Measurements from ENCODE around the gene OR6C2. TPM values are rescaled to one million over a fixed set of nuclear protein-coding genes. Genes with fewer than 3 reads are reported as not detected.

The OR6C2 gene
- total RNA-seq, 2 donors from 2014 or later, result not detected

GRCh38 chr12:55499810-55500252 is 56.0 kb downstream of the OR6C2 start:
- Mint-ChIP-seq H3K27me3 (peaks cover 8 to 14% of the 10 kb centered on the region in 2 donors), H3K4me3 (no peak overlapping the region), H3K4me1 (ENCODE audit: low read depth in 2 of 2) (no peaks in the 10 kb centered on the region), H3K27ac (no peak overlapping the region), H3K36me3 (no peaks in the 10 kb centered on the region), H3K9me3 (no peaks in the 10 kb centered on the region)
- ATAC-seq (no peak), DNase-seq (ENCODE audit: low spot score) (no peak)

- H3K36me3 Mint-ChIP-seq, result no peaks in the 10 kb centered on the region
- no peaks in the 10 kb centered on the region for H3K9me3 Mint-ChIP-seq
- no peak overlapping the region for H3K4me3 Mint-ChIP-seq
- ATAC-seq (no peak), DNase-seq (ENCODE audit: low spot score) (no peak)
- H3K27ac Mint-ChIP-seq, result no peak overlapping the region
- no peaks in the 10 kb centered on the region for H3K4me1 Mint-ChIP-seq (ENCODE audit: low read depth in 2 of 2)
- peaks cover 7 to 8% of the 10 kb centered on the region in 2 donors for H3K27me3 Mint-ChIP-seq
Observed at GRCh38 chr12:55501601-55502000, 57.7 kb downstream of the OR6C2 start.

Other genes starting within 250 kb of the OR6C2 start
- not detected for gene OR10A7, start 223.1 kb upstream of the OR6C2 start, total RNA-seq
- gene OR6C74, start 199.5 kb upstream of the OR6C2 start, total RNA-seq, result not detected
- gene OR6C6, start 147.5 kb upstream of the OR6C2 start, total RNA-seq, result not detected
- gene OR6C1, start 129.7 kb upstream of the OR6C2 start, total RNA-seq, result not detected
- gene OR6C3, start 113.3 kb upstream of the OR6C2 start, total RNA-seq, result not detected
- gene OR6C75, start 81.1 kb upstream of the OR6C2 start, total RNA-seq, result not detected
- not detected for gene OR6C65, start 43.5 kb upstream of the OR6C2 start, total RNA-seq
- not detected for gene OR6C76, start 17.8 kb upstream of the OR6C2 start, total RNA-seq
- gene OR6C70, start 26.1 kb downstream of the OR6C2 start, total RNA-seq, result not detected
- gene OR6C68, start 48.3 kb downstream of the OR6C2 start, total RNA-seq, result not detected
- not detected for gene OR6C4, start 105.5 kb downstream of the OR6C2 start, total RNA-seq
- not detected for gene OR2AP1, start 128.4 kb downstream of the OR6C2 start, total RNA-seq
- not detected for gene OR10P1, start 192.8 kb downstream of the OR6C2 start, total RNA-seq